ENCODE data around the gene SIRPB2.

DNA sequence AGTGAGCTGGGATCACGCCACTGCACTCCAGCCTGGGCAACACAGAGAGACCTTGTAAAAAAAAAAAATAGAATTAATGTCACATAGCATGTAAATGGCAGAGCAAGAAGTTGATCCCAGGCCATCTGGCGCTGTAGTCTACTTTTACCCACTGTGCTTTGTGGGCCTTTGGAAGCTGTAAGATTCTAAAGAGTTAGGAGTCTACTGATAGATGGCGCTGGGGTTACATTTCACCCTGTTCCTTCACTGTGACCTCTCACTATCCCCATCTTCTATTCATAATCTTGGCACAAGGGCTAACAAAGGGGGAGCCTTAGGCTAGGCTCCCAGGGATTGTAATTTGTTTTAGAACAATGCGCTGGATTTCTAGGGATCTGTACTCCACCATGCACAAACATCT, 41.8 kb upstream of the SIRPB2 start:
- TF ChIP-seq POLR2A (IDR thresholded peaks at IDR 0.05; ENCODE audit: low read depth, low read length) (no peak), POLR2AphosphoS5 (IDR thresholded peaks at IDR 0.05; ENCODE audit: low read depth, low read length) (no peak)

All from GM12892 (cell line).